K562 (cell line): Measurements from ENCODE around the gene ANKH. TPM values are rescaled to one million over a fixed set of nuclear protein-coding genes. Genes with fewer than 3 reads are reported as not detected.

Source experiments
- polyA plus RNA-seq, 8 experiments: library from polyadenylated mRNA; depleted of rRNA in 4 of 8; stranded (reverse) in 5 of 8; unstranded in 3 of 8; fragments of >200 nt; fragmentation: Nextera tagmentation in 2 of 8; fragmentation: Illumina TruSeq in 1 of 8; extraction: Ambion mirVana in 2 of 8; extraction: Trizol in 1 of 8; gene quantifications; 2 replicates each; pipeline versions ENCODE4 v1.2.1 to v1.2.3, GENCODE V29; 2011 to 2014; ENCODE audit warnings: inconsistent platforms in 1 of 8, missing spikeins in 1 of 8
- total RNA-seq, 7 experiments: library from RNA; depleted of rRNA in 6 of 7; stranded (reverse); fragments of >200 nt in 6 of 7; fragmentation: Illumina TruSeq in 2 of 7; extraction: Trizol in 2 of 7; gene quantifications; 2 replicates each; pipeline versions ENCODE4 v1.2.1 to v1.2.3, GENCODE V29; 2011 to 2021; ENCODE audit warnings: low replicate concordance in 1 of 7
- TF ChIP-seq, protein P1 (sequence below), 2 experiments: fragments of 450-650 bp; formaldehyde crosslinking in 1 of 2; IDR thresholded peaks; 2 replicates each; pipeline versions ENCODE4 v1.4.0 to v1.6.1; 2014 to 2020; ENCODE audit warnings: mild to moderate bottlenecking in 2 of 2, borderline replicate concordance in 1 of 2, low read depth in 1 of 2

ANKH gene
- total and polyA plus RNA-seq, 9 of the 15 experiments (the other 6 are each of a cell fraction or from before 2014, with no cell fraction given): 0.79 to 12.2 (median 4.5) TPM

DNA sequence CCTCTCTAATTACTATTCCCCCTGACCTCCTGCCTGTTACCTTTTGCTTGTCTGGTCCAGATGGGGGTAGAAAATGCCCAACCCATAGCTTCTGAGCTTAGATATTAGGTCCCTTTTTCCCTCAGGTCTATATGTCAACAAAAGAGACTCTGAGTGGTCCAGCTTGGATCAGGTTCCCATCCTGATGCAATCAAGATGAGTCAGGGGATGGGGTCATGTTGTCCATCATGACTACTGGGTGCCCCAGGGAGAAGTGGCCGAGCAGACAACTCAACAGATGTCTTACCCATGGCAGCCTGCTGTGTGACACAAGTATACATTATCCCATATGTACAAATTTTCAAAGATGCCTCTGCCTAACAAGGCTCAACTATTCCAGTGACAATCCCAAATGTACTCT lies 9.1 kb upstream of the ANKH start (continued):
- TF ChIP-seq, protein P1, sequence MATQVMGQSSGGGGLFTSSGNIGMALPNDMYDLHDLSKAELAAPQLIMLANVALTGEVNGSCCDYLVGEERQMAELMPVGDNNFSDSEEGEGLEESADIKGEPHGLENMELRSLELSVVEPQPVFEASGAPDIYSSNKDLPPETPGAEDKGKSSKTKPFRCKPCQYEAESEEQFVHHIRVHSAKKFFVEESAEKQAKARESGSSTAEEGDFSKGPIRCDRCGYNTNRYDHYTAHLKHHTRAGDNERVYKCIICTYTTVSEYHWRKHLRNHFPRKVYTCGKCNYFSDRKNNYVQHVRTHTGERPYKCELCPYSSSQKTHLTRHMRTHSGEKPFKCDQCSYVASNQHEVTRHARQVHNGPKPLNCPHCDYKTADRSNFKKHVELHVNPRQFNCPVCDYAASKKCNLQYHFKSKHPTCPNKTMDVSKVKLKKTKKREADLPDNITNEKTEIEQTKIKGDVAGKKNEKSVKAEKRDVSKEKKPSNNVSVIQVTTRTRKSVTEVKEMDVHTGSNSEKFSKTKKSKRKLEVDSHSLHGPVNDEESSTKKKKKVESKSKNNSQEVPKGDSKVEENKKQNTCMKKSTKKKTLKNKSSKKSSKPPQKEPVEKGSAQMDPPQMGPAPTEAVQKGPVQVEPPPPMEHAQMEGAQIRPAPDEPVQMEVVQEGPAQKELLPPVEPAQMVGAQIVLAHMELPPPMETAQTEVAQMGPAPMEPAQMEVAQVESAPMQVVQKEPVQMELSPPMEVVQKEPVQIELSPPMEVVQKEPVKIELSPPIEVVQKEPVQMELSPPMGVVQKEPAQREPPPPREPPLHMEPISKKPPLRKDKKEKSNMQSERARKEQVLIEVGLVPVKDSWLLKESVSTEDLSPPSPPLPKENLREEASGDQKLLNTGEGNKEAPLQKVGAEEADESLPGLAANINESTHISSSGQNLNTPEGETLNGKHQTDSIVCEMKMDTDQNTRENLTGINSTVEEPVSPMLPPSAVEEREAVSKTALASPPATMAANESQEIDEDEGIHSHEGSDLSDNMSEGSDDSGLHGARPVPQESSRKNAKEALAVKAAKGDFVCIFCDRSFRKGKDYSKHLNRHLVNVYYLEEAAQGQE (IDR thresholded peaks at IDR 0.05; ENCODE audit: borderline replicate concordance): no peak
- TF ChIP-seq, protein P1 (CRISPR knock-in tag; IDR thresholded peaks at IDR 0.05; ENCODE audit: low read depth): no peak
